Pancreas (tissue), 10 donors: ENCODE results near the gene ABL2. TPM values are rescaled to one million over a fixed set of nuclear protein-coding genes. Genes with fewer than 3 reads are reported as not detected.

Source experiments
- ATAC-seq, 4 donors: fragments of 200-7000 bp; cut with Tn5 transposase; one replicate each; pipeline versions ENCODE4 v1.8.0 to v1.9.1; 2020; ENCODE audit warnings: mild to moderate bottlenecking in 4 of 4, moderate library complexity in 4 of 4
- DNase-seq, 6 donors: peaks; one replicate each; pipeline ENCODE4 v3.0.0-alpha.2; 2020
- FAIRE-seq: peaks from 2 replicates; lab custom pipeline; 2012; peaks lifted over from hg19 to GRCh38; lab: Jason Lieb, UNC
- H3K27ac ChIP-seq, 4 donors: fragments of 200-600 bp; sonication (generic); 1 replicate in 3 of 4; 2 replicates in 1 of 4; pipeline versions ENCODE4 v1.5.0 to v1.8.0; 2020
- H3K27me3 ChIP-seq, 4 donors: fragments of 200-600 bp; one replicate each; pipeline ENCODE4 v1.8.0; 2021
- H3K36me3 ChIP-seq, 3 donors: fragments of 200-600 bp; sonication (generic) in 1 of 3; one replicate each; pipeline versions ENCODE4 v1.5.0 to v1.8.0; 2020 to 2021
- H3K4me1 ChIP-seq, 3 donors: fragments of 200-600 bp; one replicate each; pipeline ENCODE4 v1.8.0; 2021
- H3K4me3 ChIP-seq, 4 donors: fragments of 200-600 bp; sonication (generic) in 2 of 4; one replicate each; pipeline versions ENCODE4 v1.5.0 to v1.8.0; 2020 to 2021
- H3K9me3 ChIP-seq, 4 donors: fragments of 200-600 bp; one replicate each; pipeline ENCODE4 v1.8.0; 2021
- CTCF ChIP-seq, 4 donors: fragments of 200-600 bp; sonication (generic) in 3 of 4; IDR thresholded peaks; one replicate each; pipeline versions ENCODE4 v1.5.0 to v1.8.0; 2021; ENCODE audit warnings: antibody characterized with exemption in 4 of 4
- WGBS, 2 donors: extraction: QIAGEN DNeasy Blood & Tissue Kit; methylation state at CpG; one replicate each; pipeline ENCODE4 v1.1.7; 2013; 5-methylcytosine and 5-hydroxymethylcytosine counted together
- intact Hi-C, 3 donors: fragments of 100-400 bp; cut with DNase I; formaldehyde crosslinking; loops; one replicate each; pipeline versions ENCODE4 v1.11.1 to v1.14.2; 2022
- polyA plus RNA-seq, 2 donors: library from polyadenylated mRNA; stranded (reverse); fragments of 200-250 nt; gene quantifications; one replicate each; pipeline ENCODE4 v1.2.3, GENCODE V29; 2013
- total RNA-seq, 6 donors: library from RNA; stranded (reverse); fragmentation: NEBNext Ultra II Directional in 4 of 6; extraction: Animal tissue kit (Norgen Biotek cat#: 25700) in 4 of 6; gene quantifications; one replicate each; pipeline versions ENCODE4 v1.2.1 to v1.2.4, GENCODE V29; 2021 to 2023
- donor health status: healthy with polysubstance abuse.
- donor health status: DM: no; HTN: no; CAD: no; lungs with moderate emphysema.
- donor health status: DM: no; HTN: no; CAD: no.
- donor health status: control.
- donor health status: control.
- donor health status: Bipolar disorder and iron deficiency.
- donor health status: DM: yes; HTN: yes; CAD: no.
- donor health status: DM: no; HTN: no; CAD: no.
- donor health status: DM: no; HTN: no; CAD: no.
- donor health status: DM: yes; HTN: yes; CAD: no.

ABL2 gene
- total and polyA plus RNA-seq, 8 donors = 3.4 to 13.8 (median 8.9) TPM

GRCh38 chr1:179101566-179101965 is 127.9 kb downstream of the ABL2 start:
- 96 to 97% methylated on average over 4 of the region's 4 CpGs for WGBS, 2 donors
- no peak overlapping the region for H3K4me3 ChIP-seq
- ATAC-seq = no peak
- intact Hi-C loops = no loop called here
- peaks cover 0 to 3% (median 0%) of the 10 kb centered on the region in 3 donors for H3K36me3 ChIP-seq
- H3K9me3 ChIP-seq = no peaks in the 10 kb centered on the region
- no peak overlapping the region for H3K27ac ChIP-seq
- no peak for FAIRE-seq
- no peaks in the 10 kb centered on the region for H3K27me3 ChIP-seq
- DNase-seq = no peak
- no peaks in the 10 kb centered on the region for H3K4me1 ChIP-seq
- TF ChIP-seq CTCF (IDR thresholded peaks at IDR 0.05) = no peak

DNA sequence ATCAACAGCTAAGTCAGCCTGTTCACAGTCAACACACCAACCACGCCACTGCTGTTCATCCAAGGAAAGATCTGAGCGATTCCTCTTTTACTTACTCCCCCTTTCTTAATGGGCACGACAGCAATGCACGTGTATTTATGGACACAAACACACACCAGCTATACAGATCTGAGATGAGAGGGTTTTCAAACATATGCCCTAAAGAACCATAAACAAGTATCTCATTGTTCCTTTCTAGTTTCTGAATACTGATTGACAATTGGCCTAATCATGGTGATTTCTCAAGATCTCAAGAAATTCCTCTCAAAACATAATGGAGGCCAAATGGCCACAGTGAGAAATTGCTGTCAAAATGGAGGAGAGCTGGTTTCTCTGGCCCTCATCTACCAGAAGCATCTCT is 129.6 kb downstream of the ABL2 start:
- WGBS, 2 donors = 91 to 98% methylated on average over 4 of the region's 4 CpGs
- FAIRE-seq = no peak

DNA sequence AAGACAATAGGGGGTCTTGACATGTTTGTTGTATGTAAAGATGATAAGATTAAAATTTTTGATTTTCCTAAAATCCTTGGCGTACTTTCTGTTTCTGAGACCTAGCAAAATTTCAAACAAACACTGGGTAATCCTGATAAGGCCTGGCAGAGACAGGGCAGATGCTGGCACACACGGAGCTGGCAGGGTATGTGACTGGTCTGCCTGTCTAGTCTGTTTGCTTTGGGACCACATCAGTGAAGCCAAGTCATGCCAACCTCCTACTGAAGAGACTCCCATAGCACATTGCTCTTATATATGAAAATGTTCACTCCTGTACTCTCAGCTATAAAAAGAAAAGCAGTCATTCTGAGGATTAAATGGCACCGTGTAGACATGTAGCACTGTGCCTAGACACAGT is 133.6 kb downstream of the ABL2 start:
- WGBS, 2 donors = 47 to 54% methylated on average over 3 of the region's 3 CpGs
- no peak overlapping the region for H3K4me3 ChIP-seq
- peaks cover 0 to 32% (median 11%) of the 10 kb centered on the region in 3 donors for H3K36me3 ChIP-seq
- no peaks in the 10 kb centered on the region for H3K27me3 ChIP-seq
- intact Hi-C loops = no loop called here
- no peak for DNase-seq
- no peaks in the 10 kb centered on the region for H3K9me3 ChIP-seq
- ATAC-seq = no peak
- no peak for FAIRE-seq
- H3K27ac ChIP-seq = no peak overlapping the region
- no peak for TF ChIP-seq CTCF (IDR thresholded peaks at IDR 0.05)
- peaks cover 9 to 14% (median 10%) of the 10 kb centered on the region in 3 donors for H3K4me1 ChIP-seq

More for the DNA sequence above, 129.6 kb downstream of the ABL2 start:
- H3K9me3 ChIP-seq = no peaks in the 10 kb centered on the region
- no peak for TF ChIP-seq CTCF (IDR thresholded peaks at IDR 0.05)
- H3K4me1 ChIP-seq = no peaks in the 10 kb centered on the region
- ATAC-seq (no peak), DNase-seq (no peak)
- H3K4me3 ChIP-seq = no peak overlapping the region
- H3K27me3 ChIP-seq = no peaks in the 10 kb centered on the region
- H3K27ac ChIP-seq = no peak overlapping the region
- H3K36me3 ChIP-seq = peaks cover 0 to 18% (median under 1%) of the 10 kb centered on the region in 3 donors
- intact Hi-C loops = no loop called here

GRCh38 chr1:179095377-179095776 is 134.1 kb downstream of the ABL2 start:
- no peak for TF ChIP-seq CTCF (IDR thresholded peaks at IDR 0.05)
- 87 to 93% methylated on average over 4 of the region's 4 CpGs for WGBS, 2 donors
- Histone ChIP-seq H3K36me3 (peaks cover 0 to 32% (median 11%) of the 10 kb centered on the region in 3 donors), H3K4me1 (peaks cover 9 to 14% (median 10%) of the 10 kb centered on the region in 3 donors), H3K4me3 (no peak overlapping the region), H3K9me3 (no peaks in the 10 kb centered on the region), H3K27ac (no peak overlapping the region), H3K27me3 (no peaks in the 10 kb centered on the region)
- no peak for ATAC-seq
- FAIRE-seq = no peak
- no peak for DNase-seq
- intact Hi-C loops = no loop called here

DNA sequence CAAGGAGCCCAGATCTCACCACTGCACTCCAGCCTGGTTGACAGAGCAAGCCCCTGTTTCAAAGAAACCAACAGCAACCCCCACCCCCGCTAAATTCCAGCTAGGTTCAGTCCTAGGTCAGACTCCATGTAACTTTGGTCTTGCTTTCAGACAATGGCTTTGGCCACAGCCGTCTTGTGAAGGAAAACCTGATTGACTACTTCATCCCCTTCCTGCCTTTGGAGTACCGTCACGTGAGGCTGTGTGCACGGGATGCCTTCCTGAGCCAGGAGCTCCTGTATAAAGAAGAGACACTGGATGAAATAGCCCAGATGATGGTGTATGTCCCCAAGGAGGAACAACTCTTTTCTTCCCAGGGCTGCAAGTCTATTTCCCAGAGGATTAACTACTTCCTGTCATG is 134.7 kb downstream of the ABL2 start:
- H3K9me3 ChIP-seq = no peaks in the 10 kb centered on the region
- no peak for TF ChIP-seq CTCF (IDR thresholded peaks at IDR 0.05)
- no peak for ATAC-seq
- H3K36me3 ChIP-seq = peaks cover 0 to 32% (median 11%) of the 10 kb centered on the region in 3 donors
- no peak overlapping the region for H3K27ac ChIP-seq
- peaks cover 9 to 14% (median 10%) of the 10 kb centered on the region in 3 donors for H3K4me1 ChIP-seq
- 82 to 84% methylated on average over 5 of the region's 5 CpGs for WGBS, 2 donors
- no peak overlapping the region for H3K4me3 ChIP-seq
- intact Hi-C loops = no loop called here
- no peak for DNase-seq
- no peaks in the 10 kb centered on the region for H3K27me3 ChIP-seq
- FAIRE-seq = no peak
